ENCODE results near the gene ZNF423.
A peak's percentile ranks its signal among the peaks of the same experiment; 100 is the strongest.
"Not testable (repeated sequence)": the region's sequence is repeated elsewhere in the genome, so short reads cannot be mapped to it uniquely, and the experiment has no call there.

The ZNF423 gene

GRCh38 chr16:49876716-49877129 lies 20.8 kb upstream of the ZNF423 start:
- H4K20me1 ChIP-seq (ENCODE audit: insufficient read depth, low read length) = no peaks in the 10 kb centered on the region
- H2AFZ ChIP-seq (ENCODE audit: low read length) = no peak overlapping the region
- no peaks in the 10 kb centered on the region for H3K4me1 ChIP-seq (ENCODE audit: insufficient read depth, low read length, severe bottlenecking)
- H3K9me3 ChIP-seq (ENCODE audit: low read length) = no peaks in the 10 kb centered on the region
- no peaks in the 10 kb centered on the region for H3K36me3 ChIP-seq (ENCODE audit: insufficient read depth, low read length)
- H3K79me2 ChIP-seq (ENCODE audit: insufficient read depth, low read length) = no peaks in the 10 kb centered on the region
- H3K9ac ChIP-seq (ENCODE audit: low read length) = no peak overlapping the region
- no peaks in the 10 kb centered on the region for H3F3A ChIP-seq (ENCODE audit: insufficient read depth, low read length)
- TF ChIP-seq, protein P1, sequence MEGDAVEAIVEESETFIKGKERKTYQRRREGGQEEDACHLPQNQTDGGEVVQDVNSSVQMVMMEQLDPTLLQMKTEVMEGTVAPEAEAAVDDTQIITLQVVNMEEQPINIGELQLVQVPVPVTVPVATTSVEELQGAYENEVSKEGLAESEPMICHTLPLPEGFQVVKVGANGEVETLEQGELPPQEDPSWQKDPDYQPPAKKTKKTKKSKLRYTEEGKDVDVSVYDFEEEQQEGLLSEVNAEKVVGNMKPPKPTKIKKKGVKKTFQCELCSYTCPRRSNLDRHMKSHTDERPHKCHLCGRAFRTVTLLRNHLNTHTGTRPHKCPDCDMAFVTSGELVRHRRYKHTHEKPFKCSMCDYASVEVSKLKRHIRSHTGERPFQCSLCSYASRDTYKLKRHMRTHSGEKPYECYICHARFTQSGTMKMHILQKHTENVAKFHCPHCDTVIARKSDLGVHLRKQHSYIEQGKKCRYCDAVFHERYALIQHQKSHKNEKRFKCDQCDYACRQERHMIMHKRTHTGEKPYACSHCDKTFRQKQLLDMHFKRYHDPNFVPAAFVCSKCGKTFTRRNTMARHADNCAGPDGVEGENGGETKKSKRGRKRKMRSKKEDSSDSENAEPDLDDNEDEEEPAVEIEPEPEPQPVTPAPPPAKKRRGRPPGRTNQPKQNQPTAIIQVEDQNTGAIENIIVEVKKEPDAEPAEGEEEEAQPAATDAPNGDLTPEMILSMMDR (IDR thresholded peaks at IDR 0.05; ENCODE audit: low read length) = peak; percentile 63
- no peak for TF ChIP-seq EZH2 (IDR thresholded peaks at IDR 0.05; ENCODE audit: borderline replicate concordance, low read length)
- no peak overlapping the region for H3K4me3 ChIP-seq (ENCODE audit: low read depth, low read length, poor library complexity, severe bottlenecking)
- H3K27me3 ChIP-seq (ENCODE audit: insufficient read depth, low read length) = peaks cover 4% of the 10 kb centered on the region; the same call in 1 of the 2 replicates
- H3K4me2 ChIP-seq (ENCODE audit: low read length) = no peak overlapping the region
- no peaks in the 10 kb centered on the region for H3K9me2 ChIP-seq (ENCODE audit: low read depth, low read length)
- H3K27ac ChIP-seq (ENCODE audit: low read depth, low read length, poor library complexity, severe bottlenecking) = no peak overlapping the region

GRCh38 chr16:49875806-49876715 lies 20.1 kb upstream of the ZNF423 start:
- H4K20me1 ChIP-seq (ENCODE audit: insufficient read depth, low read length) = no peaks in the 10 kb centered on the region
- no peak overlapping the region for H3K4me2 ChIP-seq (ENCODE audit: low read length)
- no peak overlapping the region for H2AFZ ChIP-seq (ENCODE audit: low read length)
- H3K4me3 ChIP-seq (ENCODE audit: low read depth, low read length, poor library complexity, severe bottlenecking) = no peak overlapping the region
- H3K79me2 ChIP-seq (ENCODE audit: insufficient read depth, low read length) = no peaks in the 10 kb centered on the region
- no peak overlapping the region for H3K9ac ChIP-seq (ENCODE audit: low read length)
- no peak for TF ChIP-seq EZH2 (IDR thresholded peaks at IDR 0.05; ENCODE audit: borderline replicate concordance, low read length)
- TF ChIP-seq, protein P1 (IDR thresholded peaks at IDR 0.05; ENCODE audit: low read length) = no peak
- no peaks in the 10 kb centered on the region for H3K9me3 ChIP-seq (ENCODE audit: low read length)
- no peaks in the 10 kb centered on the region for H3K4me1 ChIP-seq (ENCODE audit: insufficient read depth, low read length, severe bottlenecking)
- H3K36me3 ChIP-seq (ENCODE audit: insufficient read depth, low read length) = no peaks in the 10 kb centered on the region
- 0 out of 2 replicates have a peak, but pooled peaks cover under 1% of the 10 kb centered on the region for H3K27me3 ChIP-seq (ENCODE audit: insufficient read depth, low read length)
- no peaks in the 10 kb centered on the region for H3K9me2 ChIP-seq (ENCODE audit: low read depth, low read length)
- H3K27ac ChIP-seq (ENCODE audit: low read depth, low read length, poor library complexity, severe bottlenecking) = no peak overlapping the region
- no peaks in the 10 kb centered on the region for H3F3A ChIP-seq (ENCODE audit: insufficient read depth, low read length)

- Histone ChIP-seq H3K4me1 (ENCODE audit: insufficient read depth, low read length, severe bottlenecking) (no peaks in the 10 kb centered on the region), H3K27ac (ENCODE audit: low read depth, low read length, poor library complexity, severe bottlenecking) (no peak overlapping the region), H4K20me1 (ENCODE audit: insufficient read depth, low read length) (no peaks in the 10 kb centered on the region), H3K4me2 (ENCODE audit: low read length) (no peak overlapping the region), H3K9me3 (ENCODE audit: low read length) (no peaks in the 10 kb centered on the region), H2AFZ (ENCODE audit: low read length) (no peak overlapping the region), H3K9me2 (ENCODE audit: low read depth, low read length) (no peaks in the 10 kb centered on the region), H3K27me3 (ENCODE audit: insufficient read depth, low read length) (no peaks in the 10 kb centered on the region), H3K79me2 (ENCODE audit: insufficient read depth, low read length) (no peaks in the 10 kb centered on the region), H3K4me3 (ENCODE audit: low read depth, low read length, poor library complexity, severe bottlenecking) (no peak overlapping the region), H3K9ac (ENCODE audit: low read length) (no peak overlapping the region), H3K36me3 (ENCODE audit: insufficient read depth, low read length) (no peaks in the 10 kb centered on the region), H3F3A (ENCODE audit: insufficient read depth, low read length) (no peaks in the 10 kb centered on the region)
- TF ChIP-seq, protein P1 (IDR thresholded peaks at IDR 0.05; ENCODE audit: low read length) = no peak
- TF ChIP-seq EZH2 (IDR thresholded peaks at IDR 0.05; ENCODE audit: borderline replicate concordance, low read length) = no peak
Measured at GRCh38 chr16:49874613-49875237, 18.8 kb upstream of the ZNF423 start.

GRCh38 chr16:49871824-49872223 lies 15.9 kb upstream of the ZNF423 start:
- not testable (repeated sequence) for H3K4me3 ChIP-seq (ENCODE audit: low read depth, low read length, poor library complexity, severe bottlenecking); H3K9ac ChIP-seq (ENCODE audit: low read length); H4K20me1 ChIP-seq (ENCODE audit: insufficient read depth, low read length); H2AFZ ChIP-seq (ENCODE audit: low read length); H3K36me3 ChIP-seq (ENCODE audit: insufficient read depth, low read length); H3K4me1 ChIP-seq (ENCODE audit: insufficient read depth, low read length, severe bottlenecking); H3K27me3 ChIP-seq (ENCODE audit: insufficient read depth, low read length); H3K9me3 ChIP-seq (ENCODE audit: low read length); H3K79me2 ChIP-seq (ENCODE audit: insufficient read depth, low read length); H3F3A ChIP-seq (ENCODE audit: insufficient read depth, low read length); H3K9me2 ChIP-seq (ENCODE audit: low read depth, low read length); H3K27ac ChIP-seq (ENCODE audit: low read depth, low read length, poor library complexity, severe bottlenecking); H3K4me2 ChIP-seq (ENCODE audit: low read length)
